Measurements from ENCODE around the gene EFCAB12.

GRCh38 chr3:129360705-129361460, 67.6 kb downstream of the EFCAB12 start:
- TF ChIP-seq CTCF (IDR thresholded peaks at IDR 0.05; ENCODE audit: extremely low read depth in 1 of 2, insufficient read depth in 1 of 2, low read depth in 1 of 2, low read length in 2 of 2) (no peak), POLR2AphosphoS5 (IDR thresholded peaks at IDR 0.05; ENCODE audit: insufficient read depth, low read depth, low read length) (no peak), POLR2A (IDR thresholded peaks at IDR 0.05; ENCODE audit: low read depth, low read length) (no peak)

All from endothelial cell of umbilical vein (primary cell).